RWPE2 (cell line): ENCODE data around the gene SST.
"Not testable (repeated sequence)": the region's sequence is repeated elsewhere in the genome, so short reads cannot be mapped to it uniquely, and the experiment has no call there.

ENCODE experiments used
- ATAC-seq: fragments of 200-7000 bp; cut with Tn5 transposase; 3 replicates; pipeline ENCODE4 v1.9.1; 2021; ENCODE audit warnings: low read depth
- DNase-seq: peaks from one replicate; pipeline ENCODE4 v3.0.0-alpha.2; 2020; ENCODE audit warnings: low spot score
- H3K27ac ChIP-seq: fragments of 450-650 bp; 2 replicates; pipeline ENCODE4 v1.5.1; 2017; ENCODE audit warnings: mild to moderate bottlenecking; ENCODE audit not compliant: poor library complexity, severe bottlenecking
- H3K27me3 ChIP-seq: fragments of 250-450 bp; sonication (Bioruptor Pico); 2 replicates; pipeline ENCODE4 v1.5.1; 2021; ENCODE audit warnings: mild to moderate bottlenecking, moderate library complexity; ENCODE audit not compliant: insufficient read depth, poor library complexity, severe bottlenecking
- H3K36me3 ChIP-seq: fragments of 250-450 bp; sonication (Bioruptor Pico); 2 replicates; pipeline ENCODE4 v1.5.1; 2020; ENCODE audit warnings: low read depth, mild to moderate bottlenecking, moderate library complexity
- H3K4me1 ChIP-seq: fragments of 250-450 bp; sonication (Bioruptor Pico); 2 replicates; pipeline ENCODE4 v1.5.1; 2021; ENCODE audit warnings: mild to moderate bottlenecking, moderate library complexity; ENCODE audit not compliant: insufficient read depth, poor library complexity, severe bottlenecking
- H3K4me3 ChIP-seq: fragments of 250-450 bp; sonication (Bioruptor Pico); 2 replicates; pipeline ENCODE4 v1.5.1; 2021; ENCODE audit warnings: mild to moderate bottlenecking, moderate library complexity; ENCODE audit not compliant: severe bottlenecking
- H3K9me3 ChIP-seq: fragments of 250-450 bp; sonication (Bioruptor Pico); 2 replicates; pipeline ENCODE4 v1.5.1; 2021; ENCODE audit warnings: mild to moderate bottlenecking, moderate library complexity; ENCODE audit not compliant: severe bottlenecking
- CTCF ChIP-seq: fragments of 450-650 bp; IDR thresholded peaks from one replicate; pipeline ENCODE4 v1.5.1; 2017; ENCODE audit warnings: mild to moderate bottlenecking, moderate library complexity; ENCODE audit not compliant: poor library complexity, severe bottlenecking

Gene SST

GRCh38 chr3:187646906-187647660 is 23.1 kb downstream of the SST start:
- Histone ChIP-seq H3K36me3 (no peaks in the 10 kb centered on the region), H3K4me1 (no peaks in the 10 kb centered on the region), H3K9me3 (no peaks in the 10 kb centered on the region), H3K27ac (no peak overlapping the region), H3K27me3 (peaks cover 3% of the 10 kb centered on the region), H3K4me3 (no peak overlapping the region)
- TF ChIP-seq CTCF = no peak
- no peak for ATAC-seq
- no peak for DNase-seq

GRCh38 chr3:187645379-187645778 is 24.8 kb downstream of the SST start:
- not testable (repeated sequence) for H3K27me3 ChIP-seq, H3K9me3 ChIP-seq, H3K36me3 ChIP-seq, DNase-seq, ATAC-seq, H3K4me3 ChIP-seq, H3K4me1 ChIP-seq, H3K27ac ChIP-seq

GRCh38 chr3:187642861-187643260 is 27.3 kb downstream of the SST start:
- Histone ChIP-seq H3K27me3 (no peaks in the 10 kb centered on the region), H3K27ac (no peak overlapping the region), H3K4me3 (no peak overlapping the region), H3K36me3 (no peaks in the 10 kb centered on the region), H3K9me3 (no peaks in the 10 kb centered on the region), H3K4me1 (no peaks in the 10 kb centered on the region)
- DNase-seq (no peak), ATAC-seq (no peak)
- no peak for TF ChIP-seq CTCF

- Histone ChIP-seq H3K4me3 (no peak overlapping the region), H3K9me3 (no peaks in the 10 kb centered on the region), H3K36me3 (no peaks in the 10 kb centered on the region), H3K4me1 (no peaks in the 10 kb centered on the region), H3K27me3 (no peaks in the 10 kb centered on the region), H3K27ac (no peak overlapping the region)
- DNase-seq = no peak
- no peak for ATAC-seq
- TF ChIP-seq CTCF = no peak
These were observed 28.7 kb downstream of the SST start for GRCh38 chr3:187641320-187642016.

- no peak for ATAC-seq
- Histone ChIP-seq H3K27me3 (no peaks in the 10 kb centered on the region), H3K27ac (no peak overlapping the region), H3K36me3 (no peaks in the 10 kb centered on the region), H3K4me3 (no peak overlapping the region), H3K9me3 (no peaks in the 10 kb centered on the region), H3K4me1 (no peaks in the 10 kb centered on the region)
- TF ChIP-seq CTCF = no peak
- DNase-seq = no peak
These were observed 29.6 kb downstream of the SST start for GRCh38 chr3:187640569-187641059.
